ENCODE measurements around the gene KCNT2.

Gene KCNT2

GRCh38 chr1:196196486-196196885 lies 411.8 kb downstream of the KCNT2 start:
- no peaks in the 10 kb centered on the region for H3K27me3 ChIP-seq (ENCODE audit: insufficient read depth, low read depth, severe bottlenecking)
- no peak for TF ChIP-seq CTCF (IDR thresholded peaks at IDR 0.05; ENCODE audit: low read depth, low read length)
- H3K4me3 ChIP-seq (ENCODE audit: low read depth, low read length): no peak overlapping the region
- DNase-seq: no peak
- H3K9me3 ChIP-seq (ENCODE audit: severe bottlenecking): no peaks in the 10 kb centered on the region
- no peaks in the 10 kb centered on the region for H3K36me3 ChIP-seq
- H3K27ac ChIP-seq: no peak overlapping the region

GRCh38 chr1:196193896-196194559 lies 414.2 kb downstream of the KCNT2 start:
- H3K36me3 ChIP-seq: no peaks in the 10 kb centered on the region
- peaks cover 2% of the 10 kb centered on the region for H3K9me3 ChIP-seq (ENCODE audit: severe bottlenecking)
- H3K4me3 ChIP-seq (ENCODE audit: low read depth, low read length): no peak overlapping the region
- H3K27me3 ChIP-seq (ENCODE audit: insufficient read depth, low read depth, severe bottlenecking): no peaks in the 10 kb centered on the region
- no peak overlapping the region for H3K27ac ChIP-seq
- DNase-seq: no peak
- no peak for TF ChIP-seq CTCF (IDR thresholded peaks at IDR 0.05; ENCODE audit: low read depth, low read length)

- H3K4me3 ChIP-seq (ENCODE audit: low read depth, low read length): no peak overlapping the region
- no peaks in the 10 kb centered on the region for H3K36me3 ChIP-seq
- no peak for DNase-seq
- no peaks in the 10 kb centered on the region for H3K27me3 ChIP-seq (ENCODE audit: insufficient read depth, low read depth, severe bottlenecking)
- H3K27ac ChIP-seq: no peak overlapping the region
- peaks cover 2% of the 10 kb centered on the region for H3K9me3 ChIP-seq (ENCODE audit: severe bottlenecking)
- TF ChIP-seq CTCF (IDR thresholded peaks at IDR 0.05; ENCODE audit: low read depth, low read length): no peak
Measured at GRCh38 chr1:196183941-196184340, 424.3 kb downstream of the KCNT2 start.

- no peaks in the 10 kb centered on the region for H3K27me3 ChIP-seq (ENCODE audit: insufficient read depth, low read depth, severe bottlenecking)
- no peak for TF ChIP-seq CTCF (IDR thresholded peaks at IDR 0.05; ENCODE audit: low read depth, low read length)
- DNase-seq: no peak
- no peak overlapping the region for H3K4me3 ChIP-seq (ENCODE audit: low read depth, low read length)
- H3K9me3 ChIP-seq (ENCODE audit: severe bottlenecking): no peaks in the 10 kb centered on the region
- H3K27ac ChIP-seq: no peak overlapping the region
- no peaks in the 10 kb centered on the region for H3K36me3 ChIP-seq
Measured at GRCh38 chr1:196181594-196181878, 426.7 kb downstream of the KCNT2 start.

- Histone ChIP-seq H3K4me3 (ENCODE audit: low read depth, low read length) (no peak overlapping the region), H3K27me3 (ENCODE audit: insufficient read depth, low read depth, severe bottlenecking) (no peaks in the 10 kb centered on the region), H3K36me3 (no peaks in the 10 kb centered on the region), H3K9me3 (ENCODE audit: severe bottlenecking) (no peaks in the 10 kb centered on the region), H3K27ac (no peak overlapping the region)
- TF ChIP-seq CTCF (IDR thresholded peaks at IDR 0.05; ENCODE audit: low read depth, low read length): no peak
- DNase-seq: no peak
Measured at GRCh38 chr1:196180847-196181593, 427.2 kb downstream of the KCNT2 start.

All from WERI-Rb-1 (cell line).